ENCODE results near the gene SLC22A31. TPM values are rescaled to one million over a fixed set of nuclear protein-coding genes. Genes with fewer than 3 reads are reported as not detected.
A peak's percentile ranks its signal among the peaks of the same experiment; 100 is the strongest.
"Not testable (repeated sequence)": the region's sequence is repeated elsewhere in the genome, so short reads cannot be mapped to it uniquely, and the experiment has no call there.

The SLC22A31 gene
- total RNA-seq, 1 donor from 2014 or later = not detected

GRCh38 chr16:89167425-89167941 lies 32.9 kb downstream of the SLC22A31 start:
- DNase-seq (ENCODE audit: low read depth) = peak; percentile 88

- peak; percentile 64 for DNase-seq (ENCODE audit: low read depth)
Measured at GRCh38 chr16:89166696-89167424, 33.5 kb downstream of the SLC22A31 start.

GRCh38 chr16:89165681-89165979 lies 34.7 kb downstream of the SLC22A31 start:
- not testable (repeated sequence) for DNase-seq (ENCODE audit: low read depth)

DNA sequence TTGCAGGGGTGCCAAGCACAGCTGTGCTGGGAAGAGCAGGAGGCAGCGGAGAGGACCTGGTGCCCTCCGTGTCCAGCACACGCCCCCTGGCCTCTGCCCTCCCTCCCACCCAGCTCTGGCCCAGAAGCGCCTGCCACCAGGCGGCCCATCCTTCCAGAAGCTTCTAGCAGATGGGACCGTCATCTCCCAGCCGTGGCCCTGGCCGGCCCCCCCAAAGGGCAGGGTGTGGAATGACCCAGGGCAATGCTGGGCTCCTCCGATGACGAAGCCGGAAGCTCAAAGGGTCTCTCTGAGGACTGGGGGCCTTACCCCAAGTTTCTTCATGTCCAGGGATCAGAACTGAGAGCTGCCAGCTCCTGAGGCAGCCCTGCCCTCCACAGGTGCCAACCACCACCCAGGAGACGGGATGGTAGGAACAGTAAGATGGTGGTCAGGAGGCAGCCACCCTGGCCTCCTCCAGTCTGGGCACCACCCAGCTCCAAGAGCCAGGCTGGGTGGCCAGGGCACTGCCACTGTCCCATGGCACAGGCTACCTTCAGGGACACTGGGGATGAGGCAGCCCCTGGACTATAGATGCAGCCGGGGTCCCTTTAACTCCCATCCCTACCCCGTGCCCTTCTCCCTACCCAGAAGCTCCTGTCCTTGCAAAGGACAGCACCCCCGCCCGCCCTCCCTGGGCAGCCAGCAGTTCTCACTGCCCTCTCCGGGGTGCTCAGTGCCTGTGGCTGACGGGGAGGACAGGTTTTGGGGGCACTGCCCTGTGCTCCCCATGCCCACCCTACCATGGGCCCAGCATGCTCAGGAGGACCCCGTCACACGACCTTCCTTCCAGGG lies 35.3 kb downstream of the SLC22A31 start:
- no peak for DNase-seq (ENCODE audit: low read depth)

GRCh38 chr16:89164436-89164835 lies 35.9 kb downstream of the SLC22A31 start:
- DNase-seq (ENCODE audit: low read depth) = no peak

DNA sequence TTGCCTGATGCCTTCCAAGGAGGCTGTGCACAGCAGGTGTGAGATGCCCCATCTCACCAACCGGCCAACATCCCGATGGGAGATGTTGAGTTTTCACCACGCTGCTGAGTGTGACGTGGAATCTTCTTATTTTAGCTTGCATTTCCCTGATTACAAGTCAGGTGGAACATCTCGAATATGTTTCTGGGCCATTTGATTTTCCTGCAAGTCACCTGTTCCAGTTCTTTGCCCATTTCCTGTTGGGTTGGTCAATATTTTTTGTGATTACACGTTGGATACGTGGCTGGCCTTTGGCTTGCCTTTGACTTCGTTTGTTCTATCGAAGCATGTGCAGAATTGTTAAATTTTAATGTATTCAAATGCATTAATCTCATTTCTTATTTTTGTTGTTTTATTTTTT lies 37.0 kb downstream of the SLC22A31 start:
- DNase-seq (ENCODE audit: low read depth) = no peak

DNA sequence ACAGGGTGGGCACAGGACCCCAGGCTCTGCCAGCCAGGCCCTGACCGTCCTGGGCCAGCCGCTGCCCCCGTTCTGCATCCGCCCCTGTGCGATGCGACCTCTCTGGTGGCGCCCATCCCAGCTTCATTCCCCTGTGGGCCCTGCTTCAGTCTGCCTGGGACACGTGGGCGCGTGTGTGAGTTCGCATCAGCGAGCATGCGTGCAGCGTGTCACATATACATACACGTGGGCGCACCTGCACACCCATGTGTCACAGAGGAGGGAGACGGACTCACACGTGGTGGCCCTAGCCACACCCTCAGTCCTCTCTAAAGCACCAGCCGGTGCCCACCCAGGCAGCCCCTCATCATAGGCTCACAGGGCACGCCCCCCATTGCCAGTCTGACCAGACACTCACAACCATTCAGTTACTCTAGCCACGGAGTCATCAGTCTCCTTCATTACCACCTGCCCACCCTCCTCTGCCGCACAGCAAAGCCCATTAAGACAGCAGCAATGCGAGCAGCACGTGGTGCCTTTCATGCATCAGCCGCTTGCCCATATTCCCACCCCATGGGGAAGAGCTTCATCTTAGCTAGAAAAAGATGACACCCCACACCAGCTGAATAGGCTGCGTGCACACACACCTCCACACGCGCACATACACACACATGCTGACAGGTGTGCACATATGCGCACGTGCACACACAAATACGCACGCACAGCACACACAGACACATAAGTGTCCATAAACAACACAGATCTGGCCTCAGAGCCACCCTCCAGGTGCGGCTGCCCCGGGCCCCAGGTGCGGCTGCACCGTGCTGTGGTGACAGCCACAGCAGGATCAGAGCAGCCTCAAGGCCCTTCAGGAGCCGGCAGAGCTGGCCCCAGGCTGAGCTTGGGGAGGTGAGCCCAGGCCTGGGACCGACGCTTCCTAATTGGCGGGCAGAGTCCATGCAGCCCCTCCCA lies 38.3 kb downstream of the SLC22A31 start:
- no peak for DNase-seq (ENCODE audit: low read depth)

DNA sequence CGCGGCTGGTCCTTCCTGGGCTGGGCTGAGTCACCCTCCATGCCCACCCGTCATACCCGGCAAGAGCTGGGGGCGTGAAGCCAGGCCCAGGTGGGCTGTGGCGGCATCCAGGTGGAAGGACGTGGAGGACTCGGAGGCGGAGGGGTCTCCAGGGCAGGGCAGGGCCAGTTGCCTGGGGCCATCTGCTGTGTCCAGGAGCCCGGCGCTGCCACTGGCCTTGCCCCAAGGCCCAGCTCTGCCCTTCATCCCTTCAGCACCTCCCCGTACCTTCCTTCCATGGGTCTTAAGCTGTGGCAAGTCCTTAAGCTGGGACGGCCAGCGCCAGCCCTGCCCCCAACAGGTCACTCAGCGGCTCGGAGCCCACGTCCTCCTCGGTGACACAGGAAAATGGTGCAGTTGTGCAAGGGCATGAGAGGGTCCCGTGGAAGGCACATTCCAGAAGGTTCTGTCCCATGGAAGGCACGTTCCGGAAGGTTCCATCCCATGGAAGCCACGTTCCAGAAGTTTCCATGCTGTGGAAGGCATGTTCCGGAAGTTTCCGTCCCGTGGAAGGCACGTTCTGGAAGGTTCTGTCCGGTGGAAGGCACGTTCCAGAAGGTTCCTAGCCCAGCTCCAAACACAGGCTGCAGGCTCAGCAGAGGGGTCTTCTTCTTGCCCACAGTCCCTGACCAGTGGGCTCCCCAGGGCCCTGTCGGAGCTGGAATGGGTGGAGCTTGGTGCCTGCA lies 39.2 kb downstream of the SLC22A31 start:
- no peak for DNase-seq (ENCODE audit: low read depth)

GRCh38 chr16:89159850-89160354 lies 40.4 kb downstream of the SLC22A31 start:
- DNase-seq (ENCODE audit: low read depth) = no peak

DNA sequence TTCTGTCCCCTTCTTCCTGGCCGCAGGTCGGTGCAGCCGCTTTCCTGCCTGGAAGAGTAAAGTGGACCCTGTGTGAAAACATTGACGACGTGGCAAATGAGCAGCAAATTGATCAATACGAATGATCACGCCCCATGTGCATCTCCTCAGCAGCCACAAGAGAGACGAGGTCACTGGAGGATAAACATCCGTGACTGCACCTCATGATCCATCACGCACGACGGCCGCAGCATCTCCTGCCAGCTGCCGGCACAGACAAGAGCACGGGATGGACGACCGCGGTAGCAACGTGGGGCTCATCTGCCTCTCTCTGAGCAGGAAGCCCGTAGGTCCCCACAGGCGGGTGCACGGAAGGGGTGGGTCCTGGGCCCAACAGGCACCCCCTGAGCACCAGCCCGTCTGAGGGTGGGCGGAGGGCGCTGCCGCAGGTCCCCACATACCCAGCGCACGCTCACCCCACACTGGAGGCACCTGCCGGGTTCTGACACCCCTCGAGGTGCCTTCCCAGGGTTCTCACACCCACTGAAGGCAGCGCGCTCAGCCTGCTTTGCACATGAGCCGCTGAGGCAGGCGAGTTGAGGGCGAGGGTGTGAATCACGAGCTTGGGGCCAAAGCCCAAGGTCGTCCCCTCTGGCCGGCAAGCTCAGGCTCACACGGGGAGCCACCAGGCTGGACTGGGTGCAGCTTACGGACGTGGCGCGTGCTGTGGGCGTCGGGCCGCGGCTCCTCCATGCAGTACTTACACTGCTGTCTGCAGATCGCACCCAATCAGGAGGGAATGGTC lies 41.1 kb downstream of the SLC22A31 start:
- DNase-seq (ENCODE audit: low read depth) = no peak

DNA sequence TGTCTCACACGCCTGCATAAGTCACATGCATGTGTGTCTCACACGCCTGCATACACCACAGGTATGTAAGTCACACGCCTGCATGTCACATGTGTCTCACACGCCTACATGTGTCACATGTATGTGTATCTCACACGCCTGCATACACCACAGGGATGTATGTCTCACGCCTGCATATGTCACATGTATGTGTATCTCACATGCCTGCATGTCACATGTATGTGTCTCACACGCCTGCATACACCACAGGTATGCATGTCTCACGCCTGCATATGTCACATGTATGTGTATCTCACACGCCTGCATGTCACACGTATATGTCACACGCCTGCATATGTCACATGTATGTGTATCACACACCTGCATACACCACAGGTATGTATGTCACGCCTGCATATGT lies 42.6 kb downstream of the SLC22A31 start:
- DNase-seq (ENCODE audit: low read depth) = no peak

DNA sequence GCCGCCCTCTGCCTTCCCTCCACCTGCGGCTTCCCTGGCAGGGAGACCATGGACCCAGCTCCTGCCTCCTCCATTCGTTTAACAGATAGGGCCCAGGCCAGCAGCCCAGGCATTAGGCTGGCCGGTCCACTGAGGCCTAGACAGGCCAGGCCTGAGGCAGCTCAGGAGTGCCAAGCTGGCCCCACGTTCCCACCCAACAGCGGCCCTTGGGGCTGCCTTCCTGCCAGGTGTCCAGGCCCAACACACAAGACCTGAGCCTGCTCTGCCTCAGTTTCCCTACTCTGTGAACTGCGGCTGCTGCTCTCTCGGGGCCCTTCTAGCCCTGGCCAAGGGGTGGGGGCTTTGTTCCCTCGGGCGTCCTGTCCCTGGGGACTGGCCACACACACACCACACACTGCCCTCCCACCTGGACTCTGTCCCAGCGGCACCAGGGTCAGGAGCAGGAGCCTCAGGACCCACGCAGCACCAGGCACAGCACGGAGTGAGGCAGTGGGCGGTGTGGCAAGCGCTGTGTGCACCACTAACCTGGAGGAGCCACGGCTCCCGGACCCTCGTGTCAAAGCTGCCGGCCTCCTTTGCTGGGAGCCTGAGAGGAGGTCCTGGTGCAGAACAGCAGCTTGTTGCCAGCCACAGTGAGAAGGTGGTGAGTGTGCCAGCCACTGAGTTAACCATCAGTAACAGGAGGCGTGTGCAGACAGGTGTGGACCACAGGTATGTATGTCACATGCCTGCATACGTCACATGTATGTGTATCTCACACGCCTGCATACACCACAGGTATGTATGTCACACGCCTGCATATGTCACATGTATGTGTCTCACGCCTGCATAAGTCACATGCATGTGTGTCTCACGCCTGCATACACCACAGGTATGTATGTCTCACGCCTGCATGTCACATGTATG lies 43.3 kb downstream of the SLC22A31 start:
- DNase-seq (ENCODE audit: low read depth) = no peak

- peak; percentile 69 for DNase-seq (ENCODE audit: low read depth)
Measured at GRCh38 chr16:89155851-89156739, 44.2 kb downstream of the SLC22A31 start.

GRCh38 chr16:89155184-89155679 lies 45.1 kb downstream of the SLC22A31 start:
- peak; percentile 70 for DNase-seq (ENCODE audit: low read depth)

DNA sequence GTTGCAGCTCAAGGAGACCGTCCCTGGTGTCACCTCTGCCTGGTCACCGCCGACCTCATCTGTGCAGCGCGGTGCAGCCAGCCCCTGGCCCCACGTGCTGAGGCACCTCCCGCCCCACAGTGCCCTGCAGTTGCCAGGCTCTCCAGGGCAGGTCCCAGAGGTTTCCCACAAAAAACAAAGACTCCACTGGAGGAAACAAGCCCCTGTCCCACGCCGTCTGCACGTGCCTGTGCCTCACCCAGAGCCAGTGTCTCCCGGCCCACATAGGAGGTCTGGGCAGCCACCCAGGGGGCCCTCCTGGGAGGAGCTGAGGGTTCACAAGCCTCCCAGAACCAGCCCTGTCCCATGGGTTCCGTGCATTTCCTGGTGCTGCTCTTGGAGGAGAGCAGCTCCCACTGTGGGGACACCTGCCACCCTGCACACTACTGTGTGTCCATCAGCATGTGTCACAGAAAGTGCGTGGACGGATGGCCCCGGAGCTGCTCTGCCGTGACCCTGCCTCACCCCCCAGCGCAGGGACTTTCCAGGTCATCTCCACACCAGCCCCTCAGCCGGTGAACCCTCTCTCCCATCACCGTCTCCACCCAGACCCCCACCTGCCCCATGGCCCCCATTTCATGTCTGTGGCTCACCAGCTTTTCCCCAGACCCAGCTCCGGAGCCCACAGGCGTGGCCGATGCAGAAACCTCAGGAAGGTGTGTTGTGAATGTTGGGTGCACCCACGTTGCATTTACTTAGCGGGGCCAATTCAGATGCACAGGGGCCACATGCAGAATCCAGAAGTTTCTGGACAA lies 45.8 kb downstream of the SLC22A31 start:
- DNase-seq (ENCODE audit: low read depth) = no peak

DNA sequence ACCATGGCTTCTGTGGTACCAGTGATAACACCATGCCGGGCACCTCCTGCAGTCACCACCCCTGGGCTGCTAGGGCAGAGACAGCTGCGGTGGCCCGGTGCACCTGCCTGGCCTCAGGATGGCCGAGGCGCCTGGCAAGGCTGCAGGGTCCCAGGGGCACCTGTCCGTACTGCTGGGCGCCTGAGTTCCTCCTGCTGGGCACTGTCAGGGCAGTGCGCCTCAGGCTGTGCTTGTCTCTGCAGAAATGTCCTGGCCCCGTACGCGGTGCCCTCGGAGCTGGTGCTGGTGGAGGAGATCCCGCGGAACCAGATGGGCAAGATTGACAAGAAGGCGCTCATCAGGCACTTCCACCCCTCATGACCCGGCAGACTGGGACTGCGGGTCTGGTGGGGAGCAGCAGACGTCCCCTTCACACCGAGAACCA lies 46.5 kb downstream of the SLC22A31 start:
- no peak for DNase-seq (ENCODE audit: low read depth)

Measured in myocyte (in vitro differentiated cells).